OCI-LY3 (cell line): ENCODE data around the gene AZU1.
A peak's percentile ranks its signal among the peaks of the same experiment; 100 is the strongest.
"Not testable (repeated sequence)": the region's sequence is repeated elsewhere in the genome, so short reads cannot be mapped to it uniquely, and the experiment has no call there.

ENCODE experiments used
- H2AFZ ChIP-seq: fragments of 200-600, 300-600 bp; shearing (Covaris generic); 2 replicates; pipeline ENCODE4 v1.6.0; 2014; ENCODE audit warnings: antibody characterized with exemption, low read depth, low read length
- H3K27ac ChIP-seq: fragments of 200-600, 300-600 bp; sonication (generic); 2 replicates; pipeline ENCODE4 v1.5.1; 2014; ENCODE audit warnings: mild to moderate bottlenecking, low read length, moderate library complexity, mixed read lengths
- H3K27me3 ChIP-seq: fragments of 200-600, 300-600 bp; sonication (generic); 2 replicates; pipeline ENCODE4 v1.6.1; 2014; ENCODE audit warnings: low read depth, low read length, mixed read lengths
- H3K36me3 ChIP-seq: fragments of 200-600, 300-600 bp; sonication (generic); replicated peaks from 2 replicates; pipeline ENCODE3; 2014; ENCODE audit warnings: low read depth, low read length, mixed read lengths
- H3K4me1 ChIP-seq: fragments of 300-600, 200-600 bp; sonication (generic); 2 replicates; pipeline ENCODE4 v1.6.1; 2014; ENCODE audit warnings: low read length, mixed read lengths
- H3K4me2 ChIP-seq: fragments of 200-600, 300-600 bp; sonication (generic); 2 replicates; pipeline ENCODE4 v1.6.1; 2014; ENCODE audit warnings: low read length, mixed read lengths
- H3K4me3 ChIP-seq: fragments of 300-600, 200-600 bp; sonication (generic); 2 replicates; pipeline ENCODE4 v1.5.1; 2014; ENCODE audit warnings: antibody characterized with exemption, mild to moderate bottlenecking, low read length, moderate library complexity
- H3K79me2 ChIP-seq: fragments of 300-600, 200-600 bp; shearing (Covaris generic); 2 replicates; pipeline ENCODE4 v1.6.1; 2014; ENCODE audit warnings: mild to moderate bottlenecking, low read length, mixed read lengths
- H3K9ac ChIP-seq: fragments of 300-600, 200-600 bp; shearing (Covaris generic); 2 replicates; pipeline ENCODE4 v1.6.0; 2014; ENCODE audit warnings: mild to moderate bottlenecking, low read length, moderate library complexity
- H3K9me3 ChIP-seq: fragments of 200-600, 300-600 bp; shearing (Covaris generic); 2 replicates; pipeline ENCODE4 v1.6.1; 2014; ENCODE audit warnings: low read length, mixed read lengths; ENCODE audit not compliant: insufficient read depth
- H4K20me1 ChIP-seq: fragments of 200-600, 300-600 bp; sonication (generic); 2 replicates; pipeline ENCODE4 v1.6.1; 2016; ENCODE audit warnings: low read length, mixed read lengths; ENCODE audit not compliant: insufficient read depth
- CTCF ChIP-seq: fragments of 200-600, 300-600 bp; sonication (generic); IDR thresholded peaks from 2 replicates; pipeline ENCODE4 v1.5.1; 2014; ENCODE audit warnings: antibody characterized with exemption, low read length, low read depth
- EZH2phosphoT487 ChIP-seq: fragments of 200-600 bp; shearing (Covaris generic); IDR thresholded peaks from 2 replicates; pipeline ENCODE4 v1.6.1; 2018; ENCODE audit warnings: antibody characterized with exemption, mixed run types, low read depth

The AZU1 gene

GRCh38 chr19:840519-841206 is 13.0 kb downstream of the AZU1 start, which contains the start of gene PRTN3:
PRTN3 (plus strand) TSS chr19:840999; CDS start chr19:841009, 10 bp downstream.
- TF ChIP-seq CTCF: no peak
- TF ChIP-seq EZH2phosphoT487: no peak
- Histone ChIP-seq H3K4me3 (no peak within 1 kb of the TSS), H3K27me3 (peaks cover 5% of the 10 kb centered on the region; the same call in 1 of the 2 replicates), H3K36me3 (no peaks in the 10 kb centered on the region), H3K9me3 (no peaks in the 10 kb centered on the region), H3K79me2 (no peaks in the 10 kb centered on the region), H3K4me1 (peaks cover 14% of the 10 kb centered on the region), H2AFZ (no peak within 1 kb of the TSS), H3K4me2 (no peak within 1 kb of the TSS), H3K27ac (no peak within 1 kb of the TSS), H3K9ac (no peak within 1 kb of the TSS), H4K20me1 (no peaks in the 10 kb centered on the region)

- H3K9me3 ChIP-seq, H3K27ac ChIP-seq, H2AFZ ChIP-seq, H3K79me2 ChIP-seq, H3K9ac ChIP-seq, H3K36me3 ChIP-seq, H4K20me1 ChIP-seq, H3K27me3 ChIP-seq, H3K4me2 ChIP-seq, H3K4me3 ChIP-seq: not testable (repeated sequence)
- H3K4me1 ChIP-seq: peaks cover 19% of the 10 kb centered on the region
Observed at GRCh38 chr19:842802-843179, 15.2 kb downstream of the AZU1 start.

- no peak for TF ChIP-seq EZH2phosphoT487
- TF ChIP-seq CTCF: no peak
- Histone ChIP-seq H3K4me3 (no peak overlapping the region), H3K36me3 (no peaks in the 10 kb centered on the region), H4K20me1 (no peaks in the 10 kb centered on the region), H3K79me2 (no peaks in the 10 kb centered on the region), H3K9me3 (no peaks in the 10 kb centered on the region), H3K27ac (no peak overlapping the region), H3K27me3 (peaks cover 11% of the 10 kb centered on the region), H3K4me1 (peaks cover 19% of the 10 kb centered on the region), H3K9ac (no peak overlapping the region), H2AFZ (no peak overlapping the region), H3K4me2 (no peak overlapping the region)
Observed at GRCh38 chr19:843180-843835, 15.7 kb downstream of the AZU1 start.

- Histone ChIP-seq H3K4me1 (peaks cover 19% of the 10 kb centered on the region), H3K79me2 (no peaks in the 10 kb centered on the region), H3K36me3 (no peaks in the 10 kb centered on the region), H2AFZ (peak overlapping the region; percentile 87; the same call in 1 of the 2 replicates), H3K27ac (no peak overlapping the region), H3K4me2 (peak overlapping the region; percentile 84), H3K27me3 (peaks cover 14% of the 10 kb centered on the region), H3K9me3 (no peaks in the 10 kb centered on the region), H4K20me1 (no peaks in the 10 kb centered on the region), H3K9ac (peak overlapping the region; percentile 45; the same call in 1 of the 2 replicates), H3K4me3 (peak overlapping the region; percentile 48)
- TF ChIP-seq CTCF (no peak), EZH2phosphoT487 (no peak)
Observed at GRCh38 chr19:843836-844545, 16.4 kb downstream of the AZU1 start.
